Neuron (in vitro differentiated cells): ENCODE results near the gene CORO2B.

Experiments
- H2AFZ ChIP-seq: one replicate; pipeline ENCODE4 v1.6.1; 2013; ENCODE audit warnings: low read depth, mild to moderate bottlenecking, inconsistent platforms, low read length, moderate library complexity
- H3K27me3 ChIP-seq: one replicate; pipeline ENCODE4 v1.6.1; 2013; ENCODE audit warnings: low read length; ENCODE audit not compliant: insufficient read depth
- H3K36me3 ChIP-seq: one replicate; pipeline ENCODE4 v1.6.1; 2013; ENCODE audit warnings: low read length; ENCODE audit not compliant: insufficient read depth
- H3K4me1 ChIP-seq: one replicate; pipeline ENCODE4 v1.6.1; 2013; ENCODE audit warnings: low read length; ENCODE audit not compliant: insufficient read depth
- H3K4me3 ChIP-seq: 2 replicates; pipeline ENCODE4 v1.5.1; 2013; ENCODE audit warnings: mild to moderate bottlenecking, low read length, moderate library complexity
- H3K9me3 ChIP-seq: one replicate; pipeline ENCODE4 v1.6.1; 2013; ENCODE audit warnings: low read length

The CORO2B gene

DNA sequence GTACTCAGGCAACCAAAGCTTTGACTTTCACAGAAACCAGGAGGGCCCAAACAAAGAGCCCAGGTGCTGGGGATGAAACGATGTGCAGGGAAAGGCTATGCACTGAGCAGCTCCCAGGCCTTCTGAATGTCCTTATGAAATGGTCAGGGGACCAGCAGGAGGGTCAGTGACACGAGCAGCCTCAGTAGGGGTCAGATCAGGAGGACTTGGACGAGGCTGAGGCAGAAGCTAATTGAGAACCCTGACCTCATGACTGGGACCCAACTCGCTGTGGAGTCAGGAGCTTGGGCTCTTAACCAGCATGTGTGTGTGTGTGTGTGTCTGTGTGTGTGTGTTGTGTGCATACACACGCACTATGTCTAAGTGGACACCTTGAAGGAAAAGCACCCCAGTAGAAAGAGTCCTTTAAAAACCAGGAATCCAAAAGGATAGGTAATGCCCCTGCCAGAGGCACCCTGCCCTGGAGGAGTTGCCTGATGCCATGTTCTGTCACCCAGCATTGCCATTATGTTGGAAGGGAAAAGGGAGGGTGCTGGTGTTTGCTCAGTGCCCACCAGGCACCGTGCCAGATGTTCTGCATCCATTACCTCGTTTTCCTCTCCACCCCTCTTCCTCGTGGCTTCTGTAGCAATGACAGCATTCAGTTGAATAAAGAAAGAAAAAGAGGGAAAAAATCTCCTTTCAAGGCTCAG, 50.9 kb downstream of the CORO2B start:
- Histone ChIP-seq H3K9me3 (no peaks in the 10 kb centered on the region), H3K4me1 (peaks cover 11% of the 10 kb centered on the region), H2AFZ (no peak overlapping the region), H3K27me3 (no peaks in the 10 kb centered on the region), H3K4me3 (no peak overlapping the region), H3K36me3 (no peaks in the 10 kb centered on the region)

GRCh38 chr15:68630211-68630555, 51.4 kb downstream of the CORO2B start:
- Histone ChIP-seq H3K4me1 (peaks cover 11% of the 10 kb centered on the region), H3K36me3 (no peaks in the 10 kb centered on the region), H3K27me3 (no peaks in the 10 kb centered on the region), H3K9me3 (no peaks in the 10 kb centered on the region), H3K4me3 (no peak overlapping the region), H2AFZ (no peak overlapping the region)

DNA sequence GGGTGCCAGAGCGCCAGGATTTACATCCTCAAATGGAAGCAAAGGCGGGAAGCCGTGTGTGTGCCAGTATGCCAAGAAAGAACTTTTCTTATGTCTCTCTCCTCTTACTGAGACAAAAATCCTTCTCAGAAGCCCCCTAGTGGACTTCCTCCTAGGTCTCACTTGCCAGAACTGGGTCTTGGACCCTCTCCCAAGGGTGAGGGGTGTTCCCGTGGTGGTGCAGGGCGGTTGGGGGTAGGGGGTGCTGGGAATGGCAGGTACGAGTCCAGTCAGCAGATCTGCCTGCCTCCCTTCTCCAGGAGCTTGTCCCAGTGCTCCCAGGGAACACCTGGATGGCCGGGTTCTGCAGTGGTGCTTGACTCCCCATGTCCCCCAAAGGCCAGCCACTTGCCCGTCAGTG, 52.0 kb downstream of the CORO2B start:
- Histone ChIP-seq H3K27me3 (no peaks in the 10 kb centered on the region), H3K4me1 (peaks cover 11% of the 10 kb centered on the region), H3K4me3 (no peak overlapping the region), H3K36me3 (no peaks in the 10 kb centered on the region), H3K9me3 (no peaks in the 10 kb centered on the region), H2AFZ (no peak overlapping the region)

- Histone ChIP-seq H3K4me3 (no peak overlapping the region), H2AFZ (no peak overlapping the region), H3K4me1 (peaks cover 11% of the 10 kb centered on the region), H3K36me3 (no peaks in the 10 kb centered on the region), H3K27me3 (no peaks in the 10 kb centered on the region), H3K9me3 (no peaks in the 10 kb centered on the region)
Measured at GRCh38 chr15:68631601-68632051, 52.8 kb downstream of the CORO2B start.

- no peaks in the 10 kb centered on the region for H3K27me3 ChIP-seq
- H3K4me3 ChIP-seq = no peak overlapping the region
- peaks cover 11% of the 10 kb centered on the region for H3K4me1 ChIP-seq
- no peaks in the 10 kb centered on the region for H3K9me3 ChIP-seq
- no peak overlapping the region for H2AFZ ChIP-seq
- no peaks in the 10 kb centered on the region for H3K36me3 ChIP-seq
Measured at GRCh38 chr15:68632101-68632500, 53.3 kb downstream of the CORO2B start.

GRCh38 chr15:68633231-68634121, 54.7 kb downstream of the CORO2B start:
- H3K9me3 ChIP-seq = no peaks in the 10 kb centered on the region
- peaks cover 11% of the 10 kb centered on the region for H3K4me1 ChIP-seq
- H3K27me3 ChIP-seq = no peaks in the 10 kb centered on the region
- H3K4me3 ChIP-seq = no peak overlapping the region
- no peak overlapping the region for H2AFZ ChIP-seq
- no peaks in the 10 kb centered on the region for H3K36me3 ChIP-seq

DNA sequence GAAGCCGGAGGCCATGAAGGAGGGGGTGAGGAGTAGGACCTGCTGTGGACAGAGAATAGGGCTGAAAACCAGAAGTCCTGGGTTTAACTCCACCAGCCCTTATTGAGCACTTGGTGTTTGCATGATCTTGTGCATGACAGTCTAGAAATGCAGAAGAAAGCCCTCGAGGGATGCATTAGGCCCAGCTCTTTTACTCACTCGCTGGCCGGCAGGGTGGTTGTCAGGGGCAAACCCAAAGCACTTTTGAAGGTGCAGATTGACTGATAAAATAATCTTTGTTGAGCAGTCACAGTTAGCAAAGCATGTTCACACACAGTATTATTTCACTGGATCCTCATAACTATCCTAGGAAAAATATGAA, 55.3 kb downstream of the CORO2B start:
- no peaks in the 10 kb centered on the region for H3K27me3 ChIP-seq
- no peaks in the 10 kb centered on the region for H3K9me3 ChIP-seq
- peaks cover 5% of the 10 kb centered on the region for H3K4me1 ChIP-seq
- no peaks in the 10 kb centered on the region for H3K36me3 ChIP-seq
- no peak overlapping the region for H3K4me3 ChIP-seq
- H2AFZ ChIP-seq = no peak overlapping the region

GRCh38 chr15:68634531-68634930, 55.7 kb downstream of the CORO2B start:
- no peaks in the 10 kb centered on the region for H3K36me3 ChIP-seq
- H3K4me1 ChIP-seq = peaks cover under 1% of the 10 kb centered on the region
- H2AFZ ChIP-seq = no peak overlapping the region
- H3K4me3 ChIP-seq = no peak overlapping the region
- H3K27me3 ChIP-seq = no peaks in the 10 kb centered on the region
- no peaks in the 10 kb centered on the region for H3K9me3 ChIP-seq

GRCh38 chr15:68635141-68635540, 56.3 kb downstream of the CORO2B start:
- H2AFZ ChIP-seq = no peak overlapping the region
- H3K9me3 ChIP-seq = no peaks in the 10 kb centered on the region
- no peaks in the 10 kb centered on the region for H3K36me3 ChIP-seq
- no peak overlapping the region for H3K4me3 ChIP-seq
- H3K4me1 ChIP-seq = peaks cover 5% of the 10 kb centered on the region
- H3K27me3 ChIP-seq = no peaks in the 10 kb centered on the region

GRCh38 chr15:68636256-68636655, 57.5 kb downstream of the CORO2B start:
- Histone ChIP-seq H2AFZ (no peak overlapping the region), H3K4me1 (peaks cover 15% of the 10 kb centered on the region)

DNA sequence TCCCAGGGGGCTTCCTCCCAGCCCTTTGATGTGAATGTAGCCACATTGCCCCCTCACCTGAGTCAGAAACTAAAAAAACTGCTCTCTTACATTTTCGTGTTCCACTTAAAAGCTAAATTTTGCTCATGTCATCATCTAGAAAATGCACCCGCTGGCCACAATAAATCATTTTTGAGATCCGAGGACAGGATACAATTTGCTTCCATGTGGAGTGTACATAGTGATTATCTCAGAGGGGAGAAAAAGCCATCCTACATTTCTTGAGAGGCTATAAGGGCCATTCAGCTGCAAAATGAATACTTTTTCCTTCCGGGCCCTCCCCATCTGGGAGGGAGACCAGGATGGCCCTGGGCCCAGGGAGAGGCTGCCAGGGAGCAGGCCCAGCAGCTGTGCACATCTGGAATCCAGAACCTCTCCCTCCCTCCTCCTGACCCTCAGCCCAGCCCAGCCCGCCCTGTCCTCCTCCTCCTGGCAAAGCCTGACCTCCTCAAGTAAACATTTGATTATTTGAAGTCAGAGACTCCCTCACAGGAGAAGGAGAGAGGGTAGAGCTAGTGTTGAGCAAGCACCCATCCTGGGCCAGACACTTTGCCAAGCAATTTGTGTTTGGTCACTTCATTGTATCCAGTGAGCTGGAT, 59.1 kb downstream of the CORO2B start:
- Histone ChIP-seq H3K36me3 (no peaks in the 10 kb centered on the region), H3K9me3 (no peaks in the 10 kb centered on the region), H3K27me3 (no peaks in the 10 kb centered on the region), H2AFZ (no peak overlapping the region), H3K4me1 (peaks cover 19% of the 10 kb centered on the region), H3K4me3 (no peak overlapping the region)

More at GRCh38 chr15:68636256-68636655, 57.5 kb downstream of the CORO2B start:
- Histone ChIP-seq H3K4me3 (no peak overlapping the region), H3K27me3 (no peaks in the 10 kb centered on the region), H3K9me3 (no peaks in the 10 kb centered on the region), H3K36me3 (no peaks in the 10 kb centered on the region)

DNA sequence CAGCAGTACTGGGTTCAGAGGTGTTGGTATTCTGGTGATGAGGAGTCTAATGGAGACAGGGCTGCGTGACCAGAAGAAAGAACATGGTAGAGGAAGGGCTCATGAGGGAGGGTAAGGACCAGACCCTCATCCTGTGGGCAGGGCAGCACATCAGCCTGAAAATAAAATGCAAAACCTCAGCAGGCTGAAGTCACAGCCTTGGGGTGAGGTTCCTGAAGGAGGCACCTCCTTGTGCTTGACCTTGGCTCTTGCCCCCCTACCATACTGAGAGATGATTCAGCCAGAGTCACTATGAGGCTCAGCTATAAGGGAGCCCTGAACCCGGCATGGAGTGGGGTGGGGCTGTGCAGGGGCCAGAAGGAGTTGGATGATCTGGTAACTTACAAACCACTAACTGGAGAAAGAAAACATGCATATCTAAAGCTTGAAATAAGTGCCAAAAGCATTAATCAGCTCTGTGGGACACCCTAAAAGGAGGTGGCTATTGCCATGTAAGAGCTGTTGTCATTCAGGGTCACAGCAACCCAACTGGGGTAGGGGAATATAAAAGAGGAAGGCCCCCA, 60.2 kb downstream of the CORO2B start:
- H3K9me3 ChIP-seq = no peaks in the 10 kb centered on the region
- H3K36me3 ChIP-seq = no peaks in the 10 kb centered on the region
- peaks cover 19% of the 10 kb centered on the region for H3K4me1 ChIP-seq
- no peak overlapping the region for H3K4me3 ChIP-seq
- no peak overlapping the region for H2AFZ ChIP-seq
- no peaks in the 10 kb centered on the region for H3K27me3 ChIP-seq
